ENCODE measurements around the gene RAB6D.
"Not testable (repeated sequence)": the region's sequence is repeated elsewhere in the genome, so short reads cannot be mapped to it uniquely, and the experiment has no call there.

The RAB6D gene

GRCh38 chr2:131369954-131370353 lies 6.0 kb upstream of the RAB6D start:
- H3K27ac ChIP-seq = no peak overlapping the region
- no peak for TF ChIP-seq CTCF (conservative IDR thresholded peaks at IDR 0.05; ENCODE audit: low read depth)
- ChIA-PET POLR2A (ENCODE audit: low non-redundant PET) (no interaction called here), CTCF (no interaction called here)
- no peak for DNase-seq (ENCODE audit: low spot score)

GRCh38 chr2:131368493-131369066 lies 4.6 kb upstream of the RAB6D start:
- DNase-seq (ENCODE audit: low spot score); CTCF ChIA-PET; POLR2A ChIA-PET (ENCODE audit: low non-redundant PET); H3K27ac ChIP-seq: not testable (repeated sequence)

GRCh38 chr2:131367352-131367751 lies 3.4 kb upstream of the RAB6D start:
- H3K27ac ChIP-seq = no peak overlapping the region
- DNase-seq (ENCODE audit: low spot score) = no peak
- no peak for TF ChIP-seq CTCF (conservative IDR thresholded peaks at IDR 0.05; ENCODE audit: low read depth)
- POLR2A ChIA-PET (ENCODE audit: low non-redundant PET) = no interaction called here
- CTCF ChIA-PET = no interaction called here

DNA sequence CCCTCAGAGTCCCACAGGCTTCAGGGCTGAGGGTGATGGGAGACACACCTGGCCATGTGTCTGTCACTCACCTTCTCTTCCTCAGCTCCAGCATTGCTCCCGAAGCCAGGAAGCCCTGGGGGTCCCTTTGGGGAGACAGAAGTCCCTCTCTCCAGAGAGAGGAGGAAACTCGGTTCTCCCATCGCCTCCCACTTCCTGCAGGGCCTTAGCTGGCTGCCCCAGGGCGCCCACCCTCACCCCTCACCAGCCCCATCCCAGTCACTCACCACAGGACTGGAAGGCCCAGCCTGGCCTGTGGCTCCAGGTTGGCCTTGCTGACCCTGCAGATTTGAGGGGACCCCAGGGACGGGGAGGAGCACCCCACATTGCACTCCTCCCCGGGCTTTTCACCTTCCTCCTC lies 2.7 kb upstream of the RAB6D start:
- POLR2A ChIA-PET (ENCODE audit: low non-redundant PET) = no interaction called here
- no peak for TF ChIP-seq CTCF (conservative IDR thresholded peaks at IDR 0.05; ENCODE audit: low read depth)
- no peak overlapping the region for H3K27ac ChIP-seq
- no peak for DNase-seq (ENCODE audit: low spot score)
- CTCF ChIA-PET = no interaction called here

DNA sequence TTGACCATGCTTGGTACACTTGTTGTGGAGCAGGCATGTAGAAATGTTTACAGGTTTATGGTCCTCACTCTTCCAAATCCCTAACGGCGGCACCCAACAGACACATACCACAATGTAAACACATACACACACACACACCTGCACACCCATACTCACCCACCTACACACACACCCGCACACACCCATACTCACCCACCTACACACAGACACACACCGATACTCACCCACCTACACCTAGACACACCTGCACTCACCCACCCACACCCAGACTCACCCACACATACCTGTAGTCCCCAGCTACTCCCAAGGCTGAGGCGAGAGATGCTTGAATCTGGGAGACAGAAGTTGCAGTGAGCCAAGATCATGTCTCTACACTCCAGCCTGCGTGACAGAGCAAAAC lies 1.5 kb upstream of the RAB6D start:
- no peak for TF ChIP-seq CTCF (conservative IDR thresholded peaks at IDR 0.05; ENCODE audit: low read depth)
- POLR2A ChIA-PET (ENCODE audit: low non-redundant PET) = no interaction called here
- CTCF ChIA-PET = no interaction called here
- no peak overlapping the region for H3K27ac ChIP-seq
- DNase-seq (ENCODE audit: low spot score) = no peak

- H3K27ac ChIP-seq; CTCF ChIA-PET; DNase-seq (ENCODE audit: low spot score); POLR2A ChIA-PET (ENCODE audit: low non-redundant PET): not testable (repeated sequence)
These were observed 755 bp downstream of the RAB6D start for GRCh38 chr2:131363213-131363612.

DNA sequence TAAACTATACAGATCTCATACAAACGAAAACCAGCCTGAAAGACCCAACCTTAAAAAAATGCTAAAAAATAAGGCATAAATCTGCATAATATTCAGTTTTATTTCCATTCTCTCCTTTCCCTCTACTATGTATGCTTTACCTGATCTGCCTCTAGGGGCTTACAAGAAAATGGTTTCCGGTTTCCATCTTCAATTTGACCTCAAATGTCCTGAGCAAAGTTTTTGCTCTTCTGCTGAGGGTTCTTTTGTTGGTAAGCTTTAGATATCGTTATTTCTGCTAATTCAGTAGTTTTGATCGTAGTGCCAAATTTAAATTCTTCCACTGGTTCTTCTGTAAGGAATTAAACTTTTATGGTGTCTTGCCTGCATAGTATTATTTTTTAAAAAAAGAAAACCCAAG lies 2.2 kb downstream of the RAB6D start:
- CTCF ChIA-PET = interaction anchor here (0.6 kb wide), 1 partner anchor 124 kb away, joined by 7 read pairs; no protein-coding TSS in a partner anchor
- H3K27ac ChIP-seq; POLR2A ChIA-PET (ENCODE audit: low non-redundant PET); DNase-seq (ENCODE audit: low spot score): not testable (repeated sequence)

DNA sequence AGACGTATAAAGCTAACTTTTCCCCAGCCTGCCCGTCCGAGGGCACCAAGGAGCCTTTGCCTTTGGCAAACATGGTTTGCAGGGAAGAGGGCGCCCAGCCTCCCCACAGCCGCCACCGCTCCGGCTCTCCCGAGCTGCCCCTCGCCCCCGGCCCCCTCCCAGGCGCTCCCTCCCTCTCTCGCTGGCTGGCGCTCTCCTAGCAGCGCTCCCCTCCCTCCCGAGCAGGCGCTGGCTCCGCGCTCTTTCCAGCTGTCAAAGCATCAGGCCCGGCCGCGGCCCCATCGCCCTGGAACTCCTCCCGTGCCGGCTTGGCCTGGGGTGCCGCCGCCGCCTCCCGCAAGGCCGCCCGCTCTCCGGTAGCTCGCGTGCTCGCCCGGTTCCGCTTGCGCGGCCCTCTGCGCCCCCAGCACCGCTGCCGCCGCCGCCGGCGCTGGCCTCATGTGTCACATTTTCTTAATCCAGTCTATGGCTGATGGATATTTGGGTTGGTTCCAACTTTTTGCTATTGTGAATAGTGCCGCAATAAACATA lies 10.7 kb downstream of the RAB6D start:
- DNase-seq (ENCODE audit: low spot score); H3K27ac ChIP-seq; CTCF ChIA-PET; POLR2A ChIA-PET (ENCODE audit: low non-redundant PET): not testable (repeated sequence)

GRCh38 chr2:131349021-131349420 lies 14.9 kb downstream of the RAB6D start:
- TF ChIP-seq CTCF (conservative IDR thresholded peaks at IDR 0.05; ENCODE audit: low read depth) = no peak
- ChIA-PET POLR2A (ENCODE audit: low non-redundant PET) (no interaction called here), CTCF (interaction anchor here (0.7 kb wide), 1 partner anchor 219 kb away, joined by 3 read pairs; no protein-coding TSS in a partner anchor)
- no peak overlapping the region for H3K27ac ChIP-seq
- no peak for DNase-seq (ENCODE audit: low spot score)

DNA sequence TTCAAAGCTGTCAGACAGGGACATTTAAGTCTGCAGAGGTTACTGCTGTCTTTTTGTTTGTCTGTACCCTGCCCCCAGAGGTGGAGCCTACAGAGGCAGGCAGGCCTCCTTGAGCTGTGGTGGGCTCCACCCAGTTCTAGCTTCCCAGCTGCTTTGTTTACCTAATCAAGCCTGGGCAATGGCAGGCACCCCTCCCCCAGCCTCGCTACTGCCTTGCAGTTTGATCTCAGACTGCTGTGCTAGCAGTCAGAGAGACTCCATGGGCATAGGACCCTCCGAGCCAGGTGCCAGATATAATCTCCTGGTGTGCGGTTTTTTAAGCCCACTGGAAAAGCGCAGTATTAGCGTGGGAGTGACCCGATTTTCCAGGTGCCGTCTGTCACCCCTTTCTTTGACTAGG lies 16.9 kb downstream of the RAB6D start:
- POLR2A ChIA-PET (ENCODE audit: low non-redundant PET); CTCF ChIA-PET; H3K27ac ChIP-seq; DNase-seq (ENCODE audit: low spot score): not testable (repeated sequence)

DNA sequence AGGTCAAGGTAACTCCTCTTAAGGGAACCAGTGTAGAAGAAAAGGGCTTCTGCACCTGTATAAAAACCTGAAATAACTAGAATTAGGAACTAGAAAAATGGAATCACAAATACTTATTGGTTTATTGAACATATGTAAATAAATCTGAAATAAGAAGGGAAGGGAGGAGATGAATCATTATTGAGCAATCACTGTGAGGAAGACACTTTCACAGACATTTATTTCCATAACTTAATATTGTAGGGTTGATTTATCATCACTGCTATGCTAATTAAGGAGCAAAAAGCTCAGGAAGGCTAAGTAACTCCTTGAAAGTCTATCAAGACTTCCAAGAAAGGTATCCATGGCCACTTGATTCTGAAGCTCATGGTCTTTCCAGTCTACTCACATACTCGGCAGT lies 24.7 kb downstream of the RAB6D start:
- CTCF ChIA-PET = interaction anchor here (0.6 kb wide), 1 partner anchor 343 kb away, joined by 3 read pairs; no protein-coding TSS in a partner anchor
- DNase-seq (ENCODE audit: low spot score); POLR2A ChIA-PET (ENCODE audit: low non-redundant PET); H3K27ac ChIP-seq: not testable (repeated sequence)

DNA sequence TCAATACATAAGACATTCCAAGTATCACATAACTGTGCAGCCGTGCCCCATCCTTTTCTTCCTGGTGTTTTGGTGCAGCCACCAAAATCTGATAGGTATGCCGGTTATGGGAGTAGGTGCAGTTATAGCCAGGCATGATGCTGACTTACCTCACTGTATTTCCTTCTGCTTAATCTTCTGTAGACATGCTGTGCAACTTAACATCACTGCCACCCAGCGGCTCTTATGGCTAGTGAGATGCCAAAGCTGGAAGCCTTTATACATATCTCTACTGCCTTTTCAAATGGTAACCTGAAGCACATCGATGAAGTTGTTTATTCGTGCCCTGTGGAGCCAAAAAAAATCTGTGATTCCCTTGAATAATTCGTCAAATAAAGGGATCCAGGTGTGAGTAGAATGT lies 28.6 kb downstream of the RAB6D start:
- peak; percentile 1 for DNase-seq (ENCODE audit: low spot score)
- POLR2A ChIA-PET (ENCODE audit: low non-redundant PET) = not testable (repeated sequence)
- CTCF ChIA-PET = interaction anchor here (0.6 to 1.9 kb wide), 5 partner anchors 25 to 1336 kb away, joined by 3 to 8 read pairs (median 4); no protein-coding TSS in a partner anchor

More for the DNA sequence above, 28.6 kb downstream of the RAB6D start:
- not testable (repeated sequence) for H3K27ac ChIP-seq

Data from RWPE1 (cell line).